Skeletal muscle satellite cell (primary cell): ENCODE results near the gene QSOX2.

ENCODE experiments used
- H3K27me3 ChIP-seq: 2 replicates; pipeline ENCODE4 v1.7.0; 2013; ENCODE audit warnings: low read length; ENCODE audit not compliant: control insufficient read depth, insufficient read depth
- H3K36me3 ChIP-seq: 2 replicates; pipeline ENCODE4 v1.7.0; 2013; ENCODE audit warnings: mild to moderate bottlenecking, control low read depth, low read length; ENCODE audit not compliant: insufficient read depth
- H3K4me1 ChIP-seq: 2 replicates; pipeline ENCODE4 v1.7.0; 2013; ENCODE audit warnings: low read length; ENCODE audit not compliant: control insufficient read depth, insufficient read depth
- H3K4me2 ChIP-seq: 2 replicates; pipeline ENCODE4 v1.7.0; 2013; ENCODE audit warnings: mild to moderate bottlenecking, low read length
- H3K4me3 ChIP-seq: 2 replicates; pipeline ENCODE4 v1.7.0; 2013; ENCODE audit warnings: low read length
- H3K9ac ChIP-seq: 2 replicates; pipeline ENCODE4 v1.7.0; 2013; ENCODE audit warnings: mild to moderate bottlenecking, low read depth, low read length, moderate library complexity
- H3K9me3 ChIP-seq: replicated peaks from 2 replicates; pipeline ENCODE4 v1.7.0; 2013; ENCODE audit warnings: mild to moderate bottlenecking, control low read depth, low read length

QSOX2 gene

DNA sequence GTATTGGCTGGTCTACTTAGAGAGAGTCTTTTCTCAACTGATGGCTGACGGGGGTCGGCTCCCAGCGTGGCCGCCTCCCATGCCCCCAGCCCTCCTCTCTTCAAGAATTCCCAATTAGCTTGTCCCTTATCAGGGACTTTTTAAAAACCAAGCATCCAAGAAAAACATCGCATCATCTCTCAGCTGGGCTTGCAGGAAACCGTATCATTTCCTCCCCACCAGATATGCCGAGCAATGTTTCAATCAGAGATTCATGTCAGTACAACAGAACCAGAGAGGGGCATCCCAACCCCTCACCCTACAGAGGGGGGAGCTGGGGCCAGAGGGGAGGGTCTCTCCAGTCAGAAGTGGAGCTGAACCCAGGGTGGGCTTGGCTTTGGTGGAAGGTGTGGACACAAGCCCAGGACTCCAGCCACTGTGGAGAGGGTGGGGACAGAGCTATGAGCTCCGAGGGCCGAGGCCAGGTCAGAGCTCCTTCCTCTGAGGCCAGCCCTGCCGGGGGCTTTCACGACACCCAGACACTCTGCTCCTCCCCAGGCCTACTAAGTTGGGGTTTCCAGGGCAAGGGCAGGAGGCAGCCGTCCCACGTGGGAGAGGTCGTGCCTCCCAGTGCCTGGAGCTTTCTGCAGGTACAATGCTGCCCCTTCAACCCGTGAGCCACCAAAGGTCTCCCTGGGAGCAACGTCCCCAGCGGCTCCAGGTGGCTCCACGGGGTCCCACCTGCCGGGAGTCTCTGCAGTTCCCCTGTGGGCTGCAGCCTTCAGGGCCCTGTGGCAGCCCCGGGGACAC is 87.9 kb downstream of the QSOX2 start:
- peaks cover 58% of the 10 kb centered on the region for H3K27me3 ChIP-seq
- H3K36me3 ChIP-seq: no peaks in the 10 kb centered on the region
- H3K9ac ChIP-seq: no peak overlapping the region

More for the DNA sequence above, 87.9 kb downstream of the QSOX2 start:
- Histone ChIP-seq H3K9me3 (no peaks in the 10 kb centered on the region), H3K4me3 (no peak overlapping the region), H3K4me1 (no peaks in the 10 kb centered on the region), H3K4me2 (no peak overlapping the region)
